GM19023 (cell line): ENCODE data around the gene UBE2D2.

ENCODE experiments used
- ATAC-seq: cut with Tn5 transposase; IDR thresholded peaks from one replicate; pipeline ENCODE4 v1.9.1; 2021; ENCODE audit warnings: mild to moderate bottlenecking, moderate library complexity; ENCODE audit not compliant: unreplicated experiment

UBE2D2 gene

GRCh38 chr5:139634541-139634940 is 73.4 kb downstream of the UBE2D2 start:
- no peak for ATAC-seq

GRCh38 chr5:139635191-139635590 is 74.1 kb downstream of the UBE2D2 start:
- ATAC-seq = no peak

GRCh38 chr5:139635606-139636206 is 74.6 kb downstream of the UBE2D2 start:
- no peak for ATAC-seq

- peak; percentile 79 for ATAC-seq
Observed at GRCh38 chr5:139636207-139636792, 75.2 kb downstream of the UBE2D2 start.

- ATAC-seq = no peak
Observed at GRCh38 chr5:139636975-139637408, 75.9 kb downstream of the UBE2D2 start.

- no peak for ATAC-seq
Observed at GRCh38 chr5:139637438-139638089, 76.4 kb downstream of the UBE2D2 start.

- ATAC-seq = peak; percentile 17
Observed at GRCh38 chr5:139638090-139638735, 77.1 kb downstream of the UBE2D2 start.

- ATAC-seq = no peak
Observed at GRCh38 chr5:139638736-139639618, 77.8 kb downstream of the UBE2D2 start.

- no peak for ATAC-seq
Observed at GRCh38 chr5:139639619-139640380, 78.7 kb downstream of the UBE2D2 start.

- ATAC-seq = no peak
Observed at GRCh38 chr5:139640421-139641115, 79.4 kb downstream of the UBE2D2 start.

- ATAC-seq = no peak
Observed at GRCh38 chr5:139641116-139642080, 80.3 kb downstream of the UBE2D2 start.

GRCh38 chr5:139642213-139642612 is 81.1 kb downstream of the UBE2D2 start:
- no peak for ATAC-seq

- no peak for ATAC-seq
Observed at GRCh38 chr5:139642891-139643871, 82.0 kb downstream of the UBE2D2 start.

GRCh38 chr5:139644001-139644456 is 82.9 kb downstream of the UBE2D2 start:
- ATAC-seq = no peak

GRCh38 chr5:139644646-139645429 is 83.7 kb downstream of the UBE2D2 start:
- no peak for ATAC-seq

GRCh38 chr5:139645430-139645871 is 84.3 kb downstream of the UBE2D2 start:
- ATAC-seq = no peak
